HT-29 (cell line): ENCODE results near the gene FXYD5. TPM values are rescaled to one million over a fixed set of nuclear protein-coding genes. Genes with fewer than 3 reads are reported as not detected.
"Not testable (repeated sequence)": the region's sequence is repeated elsewhere in the genome, so short reads cannot be mapped to it uniquely, and the experiment has no call there.

Experiments
- DNase-seq: peaks from one replicate; pipeline ENCODE4 v3.0.0-alpha.2; 2015; ENCODE audit warnings: low spot score
- total RNA-seq: library from RNA; depleted of rRNA; stranded (reverse); fragments of >200 nt; shearing (Covaris generic); gene quantifications from 2 replicates; pipeline ENCODE4 v1.2.3, GENCODE V29; 2014

The FXYD5 gene
- total RNA-seq, 1 experiment from 2014 or later = 46.4 TPM

DNA sequence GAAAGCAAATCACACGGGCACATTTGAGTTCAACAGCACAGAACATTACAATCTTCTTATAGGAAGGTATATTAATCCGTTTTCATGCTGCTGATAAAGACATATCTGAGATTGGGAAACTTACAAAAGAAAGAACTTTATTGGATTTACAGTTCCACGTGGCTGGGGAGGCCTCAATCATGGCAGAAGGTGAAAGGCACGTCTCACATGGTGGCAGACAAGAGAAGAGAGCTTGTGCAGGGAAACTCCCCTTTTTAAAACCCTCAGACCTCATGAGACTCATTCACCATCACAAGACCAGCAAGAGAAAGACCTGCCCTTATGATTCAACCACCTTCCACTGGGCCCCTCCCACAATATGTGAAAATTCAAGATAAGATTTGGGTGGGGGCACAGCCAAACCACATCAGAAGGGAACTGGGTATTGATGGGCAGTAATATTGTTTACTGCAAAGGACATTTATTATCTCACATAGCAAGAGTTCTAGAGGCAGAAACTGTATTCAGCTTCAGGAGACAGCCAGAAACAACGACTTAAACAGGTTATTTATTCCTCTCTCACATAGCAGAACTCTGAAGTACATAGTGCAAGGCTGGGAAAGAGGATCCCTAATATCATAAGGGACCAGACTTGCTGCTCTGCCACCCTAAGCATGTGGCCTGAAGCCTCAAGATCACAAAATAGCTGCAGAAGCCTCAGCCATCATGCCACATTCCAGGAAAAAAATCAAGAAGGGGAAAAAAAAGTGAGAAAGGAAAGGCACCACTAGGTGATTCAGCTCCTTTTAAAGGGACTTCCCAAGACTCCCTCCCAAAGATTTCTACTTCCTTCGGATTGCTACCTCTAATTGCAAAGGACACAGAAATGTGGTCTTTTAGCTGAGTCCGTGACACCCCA is 23.1 kb downstream of the FXYD5 start:
- no peak for DNase-seq

DNA sequence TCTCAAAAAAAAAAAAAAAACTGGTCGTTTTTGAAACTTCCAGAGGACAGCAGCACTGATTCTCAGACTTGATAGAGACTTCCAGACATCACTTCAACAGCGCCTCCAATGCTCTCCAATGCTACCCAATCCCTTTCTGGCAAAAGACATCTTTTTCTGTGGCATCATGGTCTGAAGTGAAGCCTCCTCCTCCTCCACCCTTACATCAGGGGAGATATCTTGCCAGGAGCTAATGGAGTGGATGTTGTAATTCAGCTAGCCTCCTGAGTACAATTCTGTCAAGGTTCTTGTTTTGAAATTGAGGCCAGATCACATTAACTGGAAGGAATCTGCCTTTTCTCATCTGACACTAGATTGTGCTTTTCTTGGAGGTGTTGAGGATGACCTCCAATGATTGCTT is 24.2 kb downstream of the FXYD5 start:
- DNase-seq = no peak

DNA sequence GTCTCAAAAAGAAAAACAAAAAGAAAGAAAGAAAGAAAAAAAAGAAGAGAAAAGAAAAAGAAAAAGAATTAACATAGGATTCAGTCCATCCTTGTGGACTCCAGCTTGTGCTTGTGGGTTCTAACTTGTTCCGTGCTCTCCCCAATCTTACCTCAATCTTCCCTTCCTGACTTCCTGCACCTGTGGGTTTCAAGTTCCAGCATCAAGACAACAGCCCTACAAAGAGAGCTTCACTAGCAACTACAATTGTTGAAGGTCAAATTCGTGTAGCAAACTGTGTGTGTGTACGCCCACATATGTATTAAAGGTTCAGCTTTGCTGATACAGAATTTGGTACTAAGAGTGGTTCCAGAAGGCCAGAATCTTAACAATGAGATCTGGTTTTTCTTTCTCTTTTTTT is 25.3 kb downstream of the FXYD5 start:
- no peak for DNase-seq

DNA sequence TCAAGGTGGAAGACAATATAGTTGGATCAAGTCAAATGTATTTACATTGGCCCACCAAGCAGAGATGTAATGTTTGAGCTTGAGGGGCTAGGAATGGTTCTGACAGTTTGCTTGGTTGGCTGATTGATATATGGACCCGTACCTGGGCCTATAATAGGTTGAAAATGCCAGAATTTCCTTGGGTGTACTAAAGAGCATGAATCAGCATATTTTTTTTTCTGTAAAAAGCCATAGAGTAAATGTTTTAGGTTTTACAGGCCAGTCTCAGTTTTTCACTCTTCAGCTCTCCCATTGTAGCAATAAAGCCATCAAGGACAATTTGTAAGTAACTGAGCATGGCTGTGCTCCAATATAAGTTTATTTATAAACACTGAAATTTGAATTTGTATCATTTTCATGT is 26.9 kb downstream of the FXYD5 start:
- DNase-seq = no peak

DNA sequence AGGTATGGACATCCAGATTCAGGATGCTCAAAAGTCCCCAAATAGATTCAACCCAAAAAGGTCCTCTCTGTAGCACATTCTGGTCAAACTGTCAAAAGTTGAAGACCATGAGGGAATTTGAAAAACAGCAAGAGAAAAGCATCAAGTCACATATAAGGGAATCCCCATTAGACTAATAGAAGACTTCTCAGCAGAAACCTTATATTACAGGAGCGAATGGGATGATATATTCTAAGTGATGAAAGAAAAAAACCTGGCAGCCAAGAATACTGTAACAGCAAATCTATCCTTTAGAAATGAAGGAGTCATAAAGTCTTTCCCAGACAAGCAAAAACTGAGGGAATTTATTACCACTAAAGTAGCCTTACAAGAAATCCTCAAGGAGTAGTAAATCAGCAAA is 29.7 kb downstream of the FXYD5 start:
- DNase-seq = no peak

DNA sequence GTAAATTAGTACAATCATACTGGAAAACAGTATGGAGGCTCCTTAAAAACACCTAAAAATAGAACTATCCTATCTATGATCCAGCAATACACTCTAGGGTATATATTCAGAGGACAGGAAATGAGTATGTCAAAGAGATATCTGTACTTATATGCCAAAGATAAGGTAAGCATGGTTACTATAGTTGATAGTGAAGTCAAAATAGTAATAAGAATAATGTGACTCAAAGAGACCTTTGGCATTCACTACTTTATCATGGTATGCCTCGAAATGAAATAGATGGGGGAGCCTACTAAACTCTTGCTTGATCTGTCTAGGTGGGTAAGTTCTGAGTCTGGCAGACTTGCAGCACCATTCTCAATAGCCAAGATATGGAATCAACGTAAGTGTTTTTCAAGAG is 30.3 kb downstream of the FXYD5 start:
- DNase-seq = no peak

DNA sequence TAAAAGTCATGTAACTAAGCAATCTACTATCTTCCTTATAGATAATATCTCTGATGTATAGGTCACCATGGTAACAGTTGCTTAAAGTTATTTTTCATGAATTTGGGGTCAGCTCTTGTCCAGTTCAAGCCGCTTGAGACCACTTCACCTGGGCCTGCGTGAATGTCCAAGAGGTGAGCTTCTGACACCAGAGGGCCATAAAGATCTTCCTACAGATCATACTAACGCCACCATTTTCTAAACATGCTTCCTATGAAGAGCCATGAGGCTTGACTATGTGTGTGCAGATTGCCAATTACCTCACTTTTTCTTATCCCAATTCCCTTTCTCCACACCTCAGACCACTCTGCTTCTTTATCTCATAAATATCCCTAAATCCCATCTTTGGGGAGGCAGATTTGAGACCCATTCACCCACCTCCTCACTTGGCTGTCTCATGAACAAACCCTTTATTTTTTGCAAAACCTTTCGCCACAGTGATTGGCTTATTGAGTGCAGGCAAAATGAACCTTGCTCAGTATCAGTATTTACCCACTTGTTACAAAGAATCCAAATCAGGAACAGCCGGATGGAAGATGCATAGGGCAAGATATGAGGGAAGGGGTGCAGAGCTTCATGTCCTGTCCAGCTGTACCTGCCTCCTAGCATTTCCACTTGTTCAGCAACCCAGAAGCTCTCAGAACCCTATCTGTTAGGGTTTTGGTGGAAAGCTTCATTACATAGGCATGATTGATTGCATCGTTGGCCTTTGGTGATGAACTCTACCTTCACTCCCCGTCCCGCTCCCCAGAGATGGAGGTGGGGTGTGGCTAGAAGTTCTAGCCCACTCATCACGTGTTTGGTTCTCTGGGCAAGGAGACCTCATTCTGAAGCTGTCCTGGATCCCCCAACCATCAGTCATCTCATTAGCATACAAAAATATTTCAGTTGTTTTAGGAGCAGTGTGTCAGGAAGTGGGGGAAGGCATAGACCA is 39.8 kb downstream of the FXYD5 start:
- no peak for DNase-seq

DNA sequence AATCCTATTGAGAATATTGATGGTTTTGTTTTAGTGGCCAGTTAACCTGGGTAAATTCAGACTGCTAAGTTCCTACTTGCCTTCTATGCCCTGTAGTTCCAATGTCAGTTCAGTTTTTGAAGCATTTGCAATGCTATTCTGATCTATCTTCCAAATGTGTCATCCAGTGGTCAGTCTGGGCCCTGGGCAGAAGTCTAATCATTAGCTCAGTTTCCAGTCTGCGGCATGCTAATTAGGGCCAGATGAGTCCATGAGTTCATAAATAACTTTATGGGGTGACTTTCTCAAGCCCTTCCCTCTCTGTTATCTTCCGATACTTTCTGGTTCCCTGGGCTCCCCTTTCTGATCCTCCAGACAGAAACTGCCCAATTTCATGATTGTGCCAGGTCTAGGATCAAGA is 41.3 kb downstream of the FXYD5 start:
- no peak for DNase-seq

DNA sequence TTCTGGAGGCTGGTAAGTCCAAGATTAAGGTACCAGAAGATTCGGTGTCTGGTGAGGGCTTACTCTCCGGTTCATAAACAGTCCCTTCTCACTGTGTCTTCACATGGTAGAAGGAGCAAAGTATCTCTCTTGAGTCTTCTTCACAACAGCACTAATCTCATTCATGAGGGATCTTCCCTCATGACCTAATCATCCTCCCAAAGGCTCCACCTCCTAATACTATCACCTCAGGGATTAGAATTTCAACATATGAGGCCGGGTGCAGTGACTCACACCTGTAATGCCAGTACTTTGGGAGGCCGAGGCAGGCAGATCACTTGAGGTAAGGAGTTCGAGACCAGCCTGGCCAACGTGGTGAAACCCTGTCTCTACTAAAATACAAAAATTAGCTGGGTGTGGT is 42.3 kb downstream of the FXYD5 start:
- not testable (repeated sequence) for DNase-seq

DNA sequence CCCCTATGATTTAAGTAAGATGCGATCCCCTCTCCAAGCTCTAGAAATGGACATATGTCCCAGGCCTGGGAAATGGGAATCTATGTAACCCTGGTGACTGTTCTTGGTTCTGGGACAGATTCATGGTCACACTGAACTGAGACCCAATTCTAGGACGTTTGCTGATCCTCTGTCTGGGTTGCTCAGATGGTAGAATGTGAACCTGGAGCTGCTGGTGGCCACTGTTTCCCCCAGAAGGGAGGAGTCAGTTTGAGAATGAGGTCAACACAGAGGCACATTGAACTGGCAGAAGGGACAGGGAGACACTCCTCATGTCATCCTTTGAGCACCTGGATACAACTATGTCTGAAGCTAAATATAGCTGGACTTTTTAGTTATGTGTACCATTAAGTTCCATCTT is 44.9 kb downstream of the FXYD5 start:
- no peak for DNase-seq

DNA sequence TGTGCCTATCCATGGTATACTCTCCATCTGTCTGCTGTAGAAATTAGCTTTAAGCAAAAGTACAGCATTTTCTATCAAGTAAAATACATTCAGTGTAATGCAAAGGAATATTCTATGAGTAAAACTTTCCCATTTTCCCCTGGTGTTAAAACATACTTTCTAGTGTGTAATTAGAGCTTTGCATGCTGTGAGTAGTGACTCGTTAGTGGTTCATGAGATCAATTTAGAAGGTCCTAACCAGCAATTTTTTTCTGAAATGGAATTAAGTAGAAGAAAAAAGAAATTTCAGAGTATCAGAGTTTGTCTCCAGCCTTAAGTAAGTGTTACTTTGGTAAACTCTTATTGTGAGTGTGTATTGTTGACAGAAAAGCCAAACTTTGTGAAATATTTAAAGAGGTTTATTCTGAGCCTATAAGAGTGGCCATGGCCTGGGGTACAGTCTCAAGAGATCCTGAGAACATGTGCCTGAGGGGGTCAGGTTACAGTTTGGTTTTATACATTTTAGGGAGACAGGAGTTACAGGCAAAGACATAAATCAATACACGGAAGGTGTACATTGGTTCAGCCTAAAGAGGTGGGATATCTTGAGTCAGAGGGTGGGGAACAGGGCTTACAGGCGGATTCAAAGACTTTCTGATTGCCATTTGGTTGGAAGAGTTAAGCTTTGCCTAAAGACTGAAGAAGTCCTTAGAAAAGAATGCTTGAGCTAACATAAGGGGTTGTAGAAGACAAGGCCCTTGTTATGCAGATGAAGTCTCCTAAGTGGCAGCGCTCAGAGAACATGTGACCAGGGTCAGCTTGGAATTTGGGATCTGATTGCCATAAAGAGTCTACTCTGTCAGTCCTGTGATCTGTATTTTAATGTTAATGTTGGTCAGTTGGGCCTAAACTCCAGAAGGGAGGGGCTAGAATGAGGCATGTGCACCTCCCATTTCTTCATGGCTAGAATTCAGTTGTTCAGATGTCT is 48.5 kb downstream of the FXYD5 start:
- no peak for DNase-seq

DNA sequence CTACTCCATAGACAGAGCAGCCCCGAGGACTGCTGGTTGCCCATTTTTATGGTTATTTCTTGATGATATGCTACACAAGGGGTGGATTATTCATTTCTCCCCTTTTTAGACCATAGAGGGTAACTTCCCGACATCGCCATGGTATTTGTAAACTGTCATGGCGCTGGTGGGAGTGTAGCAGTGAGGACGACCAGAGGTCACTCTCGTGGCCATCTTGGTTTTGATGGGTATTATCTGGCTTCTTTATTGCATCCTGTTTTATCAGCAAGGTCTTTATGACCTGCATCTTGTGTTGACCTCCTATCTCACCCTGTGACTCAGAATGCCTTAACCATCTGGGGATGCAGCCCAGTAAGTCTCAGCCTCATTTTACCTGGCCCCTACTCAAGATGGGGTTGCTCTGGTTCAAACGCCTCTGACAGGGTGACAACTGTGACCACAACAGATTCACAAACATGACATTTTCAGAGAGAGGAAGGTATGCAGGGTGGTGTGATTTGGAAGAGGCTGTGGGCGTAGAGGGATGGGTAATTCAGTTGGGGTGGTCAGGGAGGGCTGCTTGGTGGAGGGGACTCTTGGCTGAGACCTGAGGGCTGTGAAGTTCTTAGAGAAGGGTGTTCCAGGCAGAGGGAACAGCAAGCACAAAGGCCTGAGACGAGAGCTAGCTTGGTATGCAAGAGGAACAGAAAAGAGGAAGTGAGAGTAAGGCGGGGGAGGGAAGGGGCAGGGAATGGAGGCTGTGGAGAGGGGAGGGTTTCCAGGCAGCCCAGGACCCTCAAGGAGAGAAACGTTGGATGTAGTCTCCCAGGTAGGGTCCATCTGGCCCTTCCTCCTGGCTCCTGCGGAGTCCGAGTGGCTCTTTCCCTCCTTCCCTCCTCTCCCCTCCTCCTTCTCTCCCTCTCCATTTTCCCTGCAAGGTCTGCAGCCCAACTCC is 50.5 kb downstream of the FXYD5 start:
- DNase-seq = no peak

DNA sequence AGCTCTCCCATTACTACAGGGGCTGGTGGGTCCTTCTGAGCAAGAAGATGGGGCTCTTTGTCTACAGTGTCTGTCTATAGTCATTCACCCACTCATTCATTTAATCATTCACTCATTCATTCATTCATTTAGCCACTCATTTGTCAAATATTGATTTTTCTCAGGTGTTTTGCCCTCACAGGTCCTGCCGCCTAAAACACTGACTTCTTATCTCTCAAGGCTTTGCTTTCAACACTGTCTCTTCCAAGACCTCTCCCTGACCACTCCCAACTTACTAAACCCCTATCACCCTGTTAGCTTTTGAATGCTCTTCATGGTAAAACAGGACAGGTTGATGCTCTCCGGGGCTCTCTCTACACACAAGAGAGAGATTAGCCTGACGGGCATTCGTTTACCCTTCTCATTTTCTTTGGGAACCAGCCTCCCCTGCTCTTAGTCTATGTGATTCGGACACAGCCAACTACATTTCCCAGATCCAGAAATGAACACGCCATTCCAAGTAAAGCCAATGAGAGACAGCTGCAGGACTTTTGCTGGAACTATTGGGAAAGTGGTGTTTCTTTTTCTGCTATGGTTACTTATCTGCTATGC is 51.3 kb downstream of the FXYD5 start:
- no peak for DNase-seq

DNA sequence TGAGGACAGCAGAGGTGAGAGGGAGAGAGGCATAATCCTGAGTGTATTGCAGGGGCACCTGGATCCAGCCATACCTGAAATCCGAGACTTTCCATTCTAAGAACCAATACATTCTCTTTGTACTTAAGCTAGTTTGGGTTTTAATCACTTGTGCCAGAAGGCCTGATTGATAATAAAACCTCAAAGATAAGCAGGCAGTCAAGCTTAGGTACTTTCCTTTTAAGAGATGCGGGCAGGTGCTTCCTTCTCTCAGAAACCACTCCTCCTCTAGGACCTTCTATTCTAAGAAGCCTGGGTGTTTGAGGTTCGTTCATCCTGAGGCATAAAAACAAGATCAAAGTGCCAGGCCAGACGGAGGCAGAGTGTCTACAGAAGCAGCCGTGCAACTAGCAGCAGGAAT is 51.8 kb downstream of the FXYD5 start:
- DNase-seq = no peak

DNA sequence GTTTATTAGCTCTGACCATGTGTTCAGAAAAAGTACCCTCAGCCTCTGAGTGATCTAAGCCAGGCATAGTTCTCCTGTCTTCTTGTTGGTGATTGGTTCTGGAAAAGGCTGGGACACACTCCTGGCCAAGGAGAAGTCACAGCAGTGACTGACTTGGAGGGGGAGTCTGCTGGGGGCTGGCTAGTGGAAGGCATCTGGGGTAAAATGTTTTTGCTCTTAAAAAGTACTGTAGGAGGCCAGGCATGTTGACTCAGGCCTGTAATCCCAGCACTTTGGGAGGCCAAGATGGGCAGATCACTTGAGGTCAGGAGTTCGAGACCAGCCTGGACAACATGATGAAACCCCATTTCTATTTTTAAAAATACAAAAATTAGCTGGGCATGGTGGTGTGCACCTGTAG is 52.3 kb downstream of the FXYD5 start:
- DNase-seq = no peak

DNA sequence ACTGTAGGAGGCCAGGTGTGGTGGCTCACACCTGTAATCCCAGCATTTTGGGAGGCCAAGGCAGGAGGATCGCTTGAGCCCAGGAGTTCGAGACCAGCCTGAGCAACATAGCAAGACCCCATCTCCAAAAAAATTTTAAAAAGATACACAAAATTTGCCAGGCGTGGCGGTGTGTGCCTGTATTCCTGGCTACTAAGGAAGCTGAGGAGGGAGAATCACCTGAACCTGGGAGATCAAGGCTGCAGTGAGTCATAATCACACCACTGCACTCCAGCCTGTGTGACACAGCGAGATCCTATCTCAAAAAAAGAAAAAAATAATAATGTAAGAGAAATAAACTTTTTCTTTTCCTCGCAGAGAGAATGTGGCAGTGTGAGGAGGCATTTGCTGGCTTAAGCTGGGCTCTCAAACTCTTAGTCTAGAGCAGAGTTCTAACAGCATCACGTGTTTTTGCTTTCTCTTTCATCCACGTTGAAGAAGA is 52.9 kb downstream of the FXYD5 start:
- no peak for DNase-seq

DNA sequence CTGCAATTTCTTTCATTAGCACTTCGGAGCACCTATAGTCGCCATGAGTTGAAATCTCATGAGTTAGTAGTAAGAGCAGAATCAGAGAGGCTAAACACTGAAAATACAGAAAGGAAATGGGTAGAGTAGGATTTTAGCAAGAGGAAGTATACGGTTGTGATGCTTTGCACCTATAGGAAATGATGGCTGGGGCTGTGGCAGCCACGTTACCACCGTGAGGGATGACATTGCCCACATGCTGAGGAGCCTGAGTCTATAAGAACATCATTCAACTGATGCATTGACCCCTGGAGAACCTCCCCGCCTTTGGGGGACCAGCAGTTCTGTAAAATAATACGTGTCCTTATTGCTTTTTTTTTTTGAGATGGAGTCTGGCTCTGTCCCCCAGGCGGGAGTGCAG is 53.6 kb downstream of the FXYD5 start:
- DNase-seq = no peak

DNA sequence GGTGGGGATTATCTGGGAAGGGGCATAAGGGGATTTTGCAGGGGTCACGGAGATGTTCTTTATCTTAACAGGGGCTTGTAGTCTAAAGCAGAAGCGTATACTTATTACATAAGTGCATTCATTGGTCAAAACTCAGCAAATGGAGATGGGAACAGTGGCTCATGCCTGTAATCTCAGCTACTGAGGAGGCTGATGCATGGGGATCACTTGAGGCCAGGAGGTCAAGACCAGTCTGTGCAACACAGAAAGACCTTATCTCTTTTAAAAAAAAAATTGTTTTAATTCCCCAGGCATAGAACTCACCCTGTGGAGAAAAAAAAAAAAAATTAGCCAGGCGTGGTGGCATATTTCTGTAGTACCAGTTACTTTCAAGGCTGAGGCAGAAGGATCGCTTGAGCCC is 55.1 kb downstream of the FXYD5 start:
- no peak for DNase-seq

DNA sequence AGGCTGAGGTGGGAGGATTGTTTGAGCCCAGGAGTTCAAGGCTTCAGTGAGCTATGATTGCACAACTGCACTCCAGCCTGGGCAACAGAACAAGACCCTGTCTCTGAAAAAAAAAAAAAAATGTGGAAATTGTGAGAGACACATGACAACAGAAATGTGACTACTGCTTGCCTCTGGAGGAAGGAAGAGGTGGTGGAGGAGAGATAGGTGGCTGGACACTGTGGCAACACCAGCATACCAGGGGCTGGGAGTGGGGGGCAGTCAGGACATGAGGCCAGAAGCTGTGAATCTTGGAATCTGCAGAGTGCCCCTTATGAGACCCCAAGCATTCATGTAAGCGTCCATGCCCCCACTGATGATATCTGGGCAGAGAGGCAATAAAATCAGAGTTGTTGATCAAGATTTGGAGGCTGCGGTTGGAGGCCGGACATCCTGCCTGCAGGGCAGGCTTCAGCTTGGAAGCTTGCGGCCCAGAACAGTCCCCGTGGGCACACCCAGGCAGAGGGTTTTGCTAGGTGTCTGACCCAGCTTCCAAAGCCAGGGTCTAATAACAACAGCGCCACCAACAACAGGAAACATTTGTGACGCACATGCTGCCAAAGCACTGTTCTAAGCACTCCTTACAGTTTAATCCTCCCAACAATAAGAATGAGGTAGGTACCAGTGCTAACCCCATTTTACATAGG is 57.2 kb downstream of the FXYD5 start:
- DNase-seq = no peak
